ENCODE data around the gene TPRG1L.

DNA sequence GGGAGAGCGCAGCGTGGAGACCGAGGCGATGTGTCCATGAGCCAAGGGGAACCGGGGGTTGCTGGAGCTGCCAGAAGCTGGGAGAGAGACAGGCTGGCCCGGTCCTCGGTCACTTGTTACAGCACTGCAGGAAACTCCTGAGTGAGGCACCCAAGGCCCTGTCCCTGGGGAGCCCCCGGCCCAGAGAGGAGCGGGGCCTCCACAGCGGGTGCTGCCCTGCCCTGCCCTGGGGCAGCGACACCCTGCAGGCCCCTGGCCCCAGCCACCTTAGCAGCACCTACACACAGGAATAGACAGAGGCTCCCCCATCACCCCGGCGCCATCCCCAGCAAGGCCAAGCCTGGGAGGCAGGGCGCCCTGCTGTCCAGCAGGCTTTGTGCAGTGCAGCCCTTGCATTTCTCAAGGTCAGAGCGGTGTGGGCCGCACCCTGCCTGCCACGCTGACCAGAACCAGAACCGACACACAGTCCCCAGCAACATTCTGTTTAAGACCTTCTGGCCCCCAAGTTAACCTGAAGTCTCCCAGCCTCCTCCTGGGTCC is 6.9 kb upstream of the TPRG1L start:
- TF ChIP-seq RAD21 (IDR thresholded peaks at IDR 0.05; ENCODE audit: insufficient read depth, low read depth, low read length) (no peak), POLR2A (IDR thresholded peaks at IDR 0.05; ENCODE audit: low read depth, low read length) (no peak), EZH2 (IDR thresholded peaks at IDR 0.05; ENCODE audit: borderline replicate concordance, control insufficient read depth, low read depth, low read length) (no peak), ESRRA (IDR thresholded peaks at IDR 0.05; ENCODE audit: low read length) (no peak), RBBP5 (conservative IDR thresholded peaks at IDR 0.05) (no peak), JUND (IDR thresholded peaks at IDR 0.05; ENCODE audit: low read depth, low read length) (no peak), FOXK2 (IDR thresholded peaks at IDR 0.05) (no peak), HCFC1 (IDR thresholded peaks at IDR 0.05; ENCODE audit: low read length) (no peak)
- TF ChIP-seq, protein P1, sequence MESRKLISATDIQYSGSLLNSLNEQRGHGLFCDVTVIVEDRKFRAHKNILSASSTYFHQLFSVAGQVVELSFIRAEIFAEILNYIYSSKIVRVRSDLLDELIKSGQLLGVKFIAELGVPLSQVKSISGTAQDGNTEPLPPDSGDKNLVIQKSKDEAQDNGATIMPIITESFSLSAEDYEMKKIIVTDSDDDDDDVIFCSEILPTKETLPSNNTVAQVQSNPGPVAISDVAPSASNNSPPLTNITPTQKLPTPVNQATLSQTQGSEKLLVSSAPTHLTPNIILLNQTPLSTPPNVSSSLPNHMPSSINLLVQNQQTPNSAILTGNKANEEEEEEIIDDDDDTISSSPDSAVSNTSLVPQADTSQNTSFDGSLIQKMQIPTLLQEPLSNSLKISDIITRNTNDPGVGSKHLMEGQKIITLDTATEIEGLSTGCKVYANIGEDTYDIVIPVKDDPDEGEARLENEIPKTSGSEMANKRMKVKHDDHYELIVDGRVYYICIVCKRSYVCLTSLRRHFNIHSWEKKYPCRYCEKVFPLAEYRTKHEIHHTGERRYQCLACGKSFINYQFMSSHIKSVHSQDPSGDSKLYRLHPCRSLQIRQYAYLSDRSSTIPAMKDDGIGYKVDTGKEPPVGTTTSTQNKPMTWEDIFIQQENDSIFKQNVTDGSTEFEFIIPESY (IDR thresholded peaks at IDR 0.05): no peak
- TF ChIP-seq, protein P2, sequence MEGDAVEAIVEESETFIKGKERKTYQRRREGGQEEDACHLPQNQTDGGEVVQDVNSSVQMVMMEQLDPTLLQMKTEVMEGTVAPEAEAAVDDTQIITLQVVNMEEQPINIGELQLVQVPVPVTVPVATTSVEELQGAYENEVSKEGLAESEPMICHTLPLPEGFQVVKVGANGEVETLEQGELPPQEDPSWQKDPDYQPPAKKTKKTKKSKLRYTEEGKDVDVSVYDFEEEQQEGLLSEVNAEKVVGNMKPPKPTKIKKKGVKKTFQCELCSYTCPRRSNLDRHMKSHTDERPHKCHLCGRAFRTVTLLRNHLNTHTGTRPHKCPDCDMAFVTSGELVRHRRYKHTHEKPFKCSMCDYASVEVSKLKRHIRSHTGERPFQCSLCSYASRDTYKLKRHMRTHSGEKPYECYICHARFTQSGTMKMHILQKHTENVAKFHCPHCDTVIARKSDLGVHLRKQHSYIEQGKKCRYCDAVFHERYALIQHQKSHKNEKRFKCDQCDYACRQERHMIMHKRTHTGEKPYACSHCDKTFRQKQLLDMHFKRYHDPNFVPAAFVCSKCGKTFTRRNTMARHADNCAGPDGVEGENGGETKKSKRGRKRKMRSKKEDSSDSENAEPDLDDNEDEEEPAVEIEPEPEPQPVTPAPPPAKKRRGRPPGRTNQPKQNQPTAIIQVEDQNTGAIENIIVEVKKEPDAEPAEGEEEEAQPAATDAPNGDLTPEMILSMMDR (IDR thresholded peaks at IDR 0.05 in 2 of 3, conservative IDR thresholded peaks at IDR 0.05 in 1 of 3; ENCODE audit: control insufficient read depth in 2 of 3, extremely low read depth in 1 of 3, insufficient read depth in 1 of 3, low read depth in 3 of 3, low read length in 3 of 3): no peak
- TF ChIP-seq, protein P3, sequence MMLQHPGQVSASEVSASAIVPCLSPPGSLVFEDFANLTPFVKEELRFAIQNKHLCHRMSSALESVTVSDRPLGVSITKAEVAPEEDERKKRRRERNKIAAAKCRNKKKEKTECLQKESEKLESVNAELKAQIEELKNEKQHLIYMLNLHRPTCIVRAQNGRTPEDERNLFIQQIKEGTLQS (IDR thresholded peaks at IDR 0.05; ENCODE audit: borderline replicate concordance, extremely low read depth, low read depth, low read length): no peak

Measured in GM12878 (cell line).